ENCODE data around the gene DMTF1. TPM values are rescaled to one million over a fixed set of nuclear protein-coding genes. Genes with fewer than 3 reads are reported as not detected.

The DMTF1 gene
- total and polyA plus RNA-seq, 2 of the 4 experiments (the other 2 are of a cell fraction): 59.0 to 69.0 TPM

- peaks cover 13% of the 10 kb centered on the region in 2 experiments for H3K79me1 ChIP-seq (ENCODE audit: low read depth in 1 of 2, low read length in 2 of 2)
- H3K23ac ChIP-seq (ENCODE audit: low read depth, low read length): no peak overlapping the region
- ChIA-PET POLR2A (ENCODE audit: unreplicated experiment) (no interaction called here), CTCF (interaction anchor here (1.7 kb wide), 1 partner anchor 12 kb away, joined by 4 read pairs; no protein-coding TSS in a partner anchor)
- H4K5ac ChIP-seq (ENCODE audit: low read depth, low read length): no peak overlapping the region
- no peak overlapping the region for H3K4ac ChIP-seq (ENCODE audit: low read depth, low read length)
- no peak overlapping the region for H3K4me3 ChIP-seq (ENCODE audit: insufficient read depth, low read depth, low read length)
- H2AFZ ChIP-seq (replicated peaks; ENCODE audit: low read length, poor library complexity): no peak overlapping the region
- no peak for TF ChIP-seq RCOR1 (IDR thresholded peaks at IDR 0.05; ENCODE audit: insufficient replicate concordance, low read length)
- TF ChIP-seq RAD21 (IDR thresholded peaks at IDR 0.05; ENCODE audit: low read length): no peak
- no peak for TF ChIP-seq NFE2L2 (IDR thresholded peaks at IDR 0.05; ENCODE audit: low read depth, low read length)
- no peak for TF ChIP-seq CHD1 (IDR thresholded peaks at IDR 0.05; ENCODE audit: low read depth, low read length)
- no peak for TF ChIP-seq USF2 (IDR thresholded peaks at IDR 0.05; ENCODE audit: low read depth, low read length)
- H3K14ac ChIP-seq (replicated peaks; ENCODE audit: low read depth, low read length): no peak overlapping the region
- no peak overlapping the region for H2BK20ac ChIP-seq (ENCODE audit: low read depth, low read length)
- H3K18ac ChIP-seq (ENCODE audit: low read depth, low read length): no peak overlapping the region
- intact Hi-C loops (cut with micrococcal nuclease): loop anchor here (1.0 kb wide), 1 partner anchor 8 kb away; no protein-coding TSS in a partner anchor
- no peaks in the 10 kb centered on the region for H3K4me1 ChIP-seq (ENCODE audit: control insufficient read depth, insufficient read depth, low read length)
- WGBS, 2 experiments (ENCODE audit: extremely low coverage in 2 of 2, insufficient read length in 1 of 2): no CpG with 5 or more reads among the region's 2 CpGs
- H3K9ac ChIP-seq (ENCODE audit: low read depth, low read length): no peak overlapping the region
- H3K9me3 ChIP-seq (ENCODE audit: control insufficient read depth, insufficient read depth, low read length): no peaks in the 10 kb centered on the region
- no peak overlapping the region for H4K91ac ChIP-seq (ENCODE audit: insufficient read depth, low read depth, low read length)
- H4K8ac ChIP-seq (ENCODE audit: low read depth in 2 of 2, low read length in 2 of 2): no peak overlapping the region
- no peak overlapping the region for H3K4me2 ChIP-seq (ENCODE audit: low read depth, low read length)
- H3K27ac ChIP-seq (ENCODE audit: insufficient read depth, low read length): no peak overlapping the region
- H3K56ac ChIP-seq (ENCODE audit: extremely low read depth, insufficient read depth, low read length): no peak overlapping the region
- H3K36me3 ChIP-seq (ENCODE audit: control insufficient read depth, insufficient read depth, low read length): peaks cover 43% of the 10 kb centered on the region
- dilution Hi-C loops (cut with HindIII; ENCODE audit: low sequenced_read_pairs, unreplicated experiment): no loop called here
- H4K20me1 ChIP-seq (ENCODE audit: insufficient read depth, low read length): no peaks in the 10 kb centered on the region
- H2AK9ac ChIP-seq (replicated peaks; ENCODE audit: low read depth, low read length, poor library complexity): no peak overlapping the region
- DNase-seq: no peak
- no peak overlapping the region for H2BK120ac ChIP-seq (ENCODE audit: low read depth, low read length)
- ATAC-seq (ENCODE audit: low read depth): no peak
- no peak overlapping the region for H2AK5ac ChIP-seq (ENCODE audit: low read depth, low read length)
- no peaks in the 10 kb centered on the region; the same call in 1 of the 2 replicates for H3K9me1 ChIP-seq (ENCODE audit: insufficient read depth, low read length)
- no peaks in the 10 kb centered on the region for H3K27me3 ChIP-seq (ENCODE audit: control insufficient read depth, insufficient read depth, low read length)
- H2BK15ac ChIP-seq (ENCODE audit: low read depth, low read length): no peak overlapping the region
- in situ Hi-C loops (cut with MboI; ENCODE audit: low sequenced_read_pairs): no loop called here
- BruUV-seq (replicated peaks): no TSS peak
- no peak overlapping the region for H2BK5ac ChIP-seq (ENCODE audit: low read depth, low read length, poor library complexity, severe bottlenecking)
These were observed 34.9 kb downstream of the DMTF1 start for GRCh38 chr7:87187120-87187519.

Data from IMR-90 (cell line).